Measurements from ENCODE around the gene MRPL2.

Gene MRPL2

DNA sequence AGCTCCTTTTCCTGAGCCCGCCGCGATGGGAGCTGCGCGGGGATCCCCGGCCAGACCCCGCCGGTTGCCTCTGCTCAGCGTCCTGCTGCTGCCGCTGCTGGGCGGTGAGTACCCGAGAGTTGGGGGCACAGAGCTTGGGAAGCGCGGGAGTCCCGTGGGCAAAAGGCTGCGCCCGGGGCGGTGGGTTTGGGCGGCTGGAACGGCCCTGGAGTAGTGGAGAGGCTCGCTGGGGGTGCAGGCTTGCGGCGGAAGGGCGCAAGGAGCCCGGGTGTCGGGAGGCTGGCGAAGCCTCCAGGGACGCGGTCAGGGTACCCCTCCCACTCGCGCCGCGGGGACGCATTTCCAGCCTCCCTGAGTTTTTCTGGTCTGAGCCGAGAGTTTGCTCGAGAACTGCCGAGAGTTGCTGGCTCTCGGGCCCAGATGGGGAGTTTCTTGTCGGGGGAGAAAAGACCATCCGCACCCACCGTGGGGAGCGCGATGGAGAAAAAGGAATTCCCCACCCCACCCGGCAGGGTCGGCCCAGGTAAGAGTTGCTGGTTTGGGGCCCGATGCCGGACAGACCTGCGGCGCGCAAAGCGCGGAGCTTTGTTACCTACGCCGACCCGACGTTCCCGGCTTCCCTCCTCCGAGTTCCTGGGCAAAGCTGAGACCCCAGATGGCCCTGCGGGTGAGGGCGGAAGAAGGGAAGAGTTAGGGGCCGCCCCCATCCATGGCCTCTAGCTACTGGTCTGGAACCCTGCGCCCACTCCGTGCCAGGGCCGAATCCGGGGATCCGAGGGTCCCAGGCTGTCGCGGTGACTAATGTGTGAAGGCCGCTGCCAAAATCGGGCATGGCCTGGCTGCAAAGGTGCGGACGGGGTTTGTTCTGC, 17.5 kb upstream of the MRPL2 start:
- Histone ChIP-seq H3K27ac (ENCODE audit: extremely low read depth, low read depth, low read length) (peak overlapping the region; percentile 87; the same call in 1 of the 2 replicates), H3K36me3 (ENCODE audit: control insufficient read depth in 2 of 2, insufficient read depth in 1 of 2, low read length in 2 of 2) (peaks cover 0 to 27% of the 10 kb centered on the region in 2 experiments; a peak in 2 of 3 replicates), H3K4me1 (ENCODE audit: control insufficient read depth, insufficient read depth, low read length) (peaks cover 14% of the 10 kb centered on the region), H3K4me3 (ENCODE audit: low read depth, low read length) (peak overlapping the region; percentile 88), H3K9me3 (ENCODE audit: control insufficient read depth, insufficient read depth, low read depth, low read length) (no peaks in the 10 kb centered on the region)
- CTCF ChIA-PET, result interaction anchor here (0.6 to 7.6 kb wide), 13 partner anchors 17 to 210 kb away, joined by 3 to 83 read pairs (median 3); partner anchors contain the start of genes KLC4 and MRPL2
- POLR2A ChIA-PET, result interaction anchor here (0.6 to 2.6 kb wide), 28 partner anchors 10 to 378 kb away, joined by 3 to 31 read pairs (median 4); partner anchors contain the start of genes BICRAL, CNPY3, CUL7 and KLC4
- TF ChIP-seq ZNF777 (tag by site-specific recombination; IDR thresholded peaks at IDR 0.05; ENCODE audit: borderline replicate concordance) (0 out of 2 replicates have a peak, but pooled peaks have one; percentile 14), SP2 (tag by site-specific recombination; IDR thresholded peaks at IDR 0.05) (peak; percentile 52), ZNF843 (tag by site-specific recombination; IDR thresholded peaks at IDR 0.05) (0 out of 2 replicates have a peak, but pooled peaks have one; percentile 36), ZNF585B (tag by site-specific recombination; IDR thresholded peaks at IDR 0.05) (no peak), ZFHX2 (tag by site-specific recombination; conservative IDR thresholded peaks at IDR 0.05) (peak; percentile 69), ZNF596 (tag by site-specific recombination; IDR thresholded peaks at IDR 0.05) (no peak), ZBTB48 (tag by site-specific recombination; IDR thresholded peaks at IDR 0.05) (peak; percentile 69), ZSCAN30 (tag by site-specific recombination; IDR thresholded peaks at IDR 0.05) (peak; percentile 10; the same call in 1 of the 2 replicates), BCL11A (tag by site-specific recombination; IDR thresholded peaks at IDR 0.05; ENCODE audit: low read depth) (no peak), IKZF3 (tag by site-specific recombination; IDR thresholded peaks at IDR 0.05) (0 out of 2 replicates have a peak, but pooled peaks have one; percentile 18), ZNF600 (tag by site-specific recombination; IDR thresholded peaks at IDR 0.05) (peak; percentile 83), ZBTB7A (tag by site-specific recombination; IDR thresholded peaks at IDR 0.05; ENCODE audit: low read depth) (peak; percentile 64), ZNF610 (tag by site-specific recombination; IDR thresholded peaks at IDR 0.05; ENCODE audit: borderline replicate concordance) (no peak), ZNF76 (tag by site-specific recombination; IDR thresholded peaks at IDR 0.05; ENCODE audit: borderline replicate concordance, low read depth) (peak; percentile 93), SP7 (tag by site-specific recombination; IDR thresholded peaks at IDR 0.05) (0 out of 2 replicates have a peak, but pooled peaks have one; percentile 24), ZNF501 (tag by site-specific recombination; IDR thresholded peaks at IDR 0.05) (peak; percentile 24; the same call in 1 of the 2 replicates), ZNF311 (tag by site-specific recombination; IDR thresholded peaks at IDR 0.05; ENCODE audit: borderline replicate concordance) (no peak), ZFP69B (tag by site-specific recombination; IDR thresholded peaks at IDR 0.05) (0 out of 2 replicates have a peak, but pooled peaks have one; percentile 24), ZXDB (tag by site-specific recombination; IDR thresholded peaks at IDR 0.05) (peak; percentile 21; the same call in 1 of the 2 replicates), ZNF214 (tag by site-specific recombination; IDR thresholded peaks at IDR 0.05; ENCODE audit: borderline replicate concordance) (no peak), KLF7 (tag by site-specific recombination; IDR thresholded peaks at IDR 0.05; ENCODE audit: borderline replicate concordance) (0 out of 2 replicates have a peak, but pooled peaks have one; percentile 56), ZBTB20 (tag by site-specific recombination; IDR thresholded peaks at IDR 0.05) (peak; percentile 88), GLIS1 (tag by site-specific recombination; IDR thresholded peaks at IDR 0.05) (peak; percentile 22; the same call in 1 of the 2 replicates), GLIS2 (tag by site-specific recombination; IDR thresholded peaks at IDR 0.05) (peak; percentile 79), SP3 (tag by site-specific recombination; IDR thresholded peaks at IDR 0.05) (peak; percentile 38)
- TF ChIP-seq, protein P1, sequence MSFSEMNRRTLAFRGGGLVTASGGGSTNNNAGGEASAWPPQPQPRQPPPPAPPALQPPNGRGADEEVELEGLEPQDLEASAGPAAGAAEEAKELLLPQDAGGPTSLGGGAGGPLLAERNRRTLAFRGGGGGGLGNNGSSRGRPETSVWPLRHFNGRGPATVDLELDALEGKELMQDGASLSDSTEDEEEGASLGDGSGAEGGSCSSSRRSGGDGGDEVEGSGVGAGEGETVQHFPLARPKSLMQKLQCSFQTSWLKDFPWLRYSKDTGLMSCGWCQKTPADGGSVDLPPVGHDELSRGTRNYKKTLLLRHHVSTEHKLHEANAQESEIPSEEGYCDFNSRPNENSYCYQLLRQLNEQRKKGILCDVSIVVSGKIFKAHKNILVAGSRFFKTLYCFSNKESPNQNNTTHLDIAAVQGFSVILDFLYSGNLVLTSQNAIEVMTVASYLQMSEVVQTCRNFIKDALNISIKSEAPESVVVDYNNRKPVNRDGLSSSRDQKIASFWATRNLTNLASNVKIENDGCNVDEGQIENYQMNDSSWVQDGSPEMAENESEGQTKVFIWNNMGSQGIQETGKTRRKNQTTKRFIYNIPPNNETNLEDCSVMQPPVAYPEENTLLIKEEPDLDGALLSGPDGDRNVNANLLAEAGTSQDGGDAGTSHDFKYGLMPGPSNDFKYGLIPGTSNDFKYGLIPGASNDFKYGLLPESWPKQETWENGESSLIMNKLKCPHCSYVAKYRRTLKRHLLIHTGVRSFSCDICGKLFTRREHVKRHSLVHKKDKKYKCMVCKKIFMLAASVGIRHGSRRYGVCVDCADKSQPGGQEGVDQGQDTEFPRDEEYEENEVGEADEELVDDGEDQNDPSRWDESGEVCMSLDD (tag by site-specific recombination; IDR thresholded peaks at IDR 0.05), result 0 out of 2 replicates have a peak, but pooled peaks have one; percentile 23
- TF ChIP-seq, protein P2, sequence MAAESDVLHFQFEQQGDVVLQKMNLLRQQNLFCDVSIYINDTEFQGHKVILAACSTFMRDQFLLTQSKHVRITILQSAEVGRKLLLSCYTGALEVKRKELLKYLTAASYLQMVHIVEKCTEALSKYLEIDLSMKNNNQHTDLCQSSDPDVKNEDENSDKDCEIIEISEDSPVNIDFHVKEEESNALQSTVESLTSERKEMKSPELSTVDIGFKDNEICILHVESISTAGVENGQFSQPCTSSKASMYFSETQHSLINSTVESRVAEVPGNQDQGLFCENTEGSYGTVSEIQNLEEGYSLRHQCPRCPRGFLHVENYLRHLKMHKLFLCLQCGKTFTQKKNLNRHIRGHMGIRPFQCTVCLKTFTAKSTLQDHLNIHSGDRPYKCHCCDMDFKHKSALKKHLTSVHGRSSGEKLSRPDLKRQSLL (tag by site-specific recombination; IDR thresholded peaks at IDR 0.05), result 0 out of 2 replicates have a peak, but pooled peaks have one; percentile 10
- TF ChIP-seq, protein P3, sequence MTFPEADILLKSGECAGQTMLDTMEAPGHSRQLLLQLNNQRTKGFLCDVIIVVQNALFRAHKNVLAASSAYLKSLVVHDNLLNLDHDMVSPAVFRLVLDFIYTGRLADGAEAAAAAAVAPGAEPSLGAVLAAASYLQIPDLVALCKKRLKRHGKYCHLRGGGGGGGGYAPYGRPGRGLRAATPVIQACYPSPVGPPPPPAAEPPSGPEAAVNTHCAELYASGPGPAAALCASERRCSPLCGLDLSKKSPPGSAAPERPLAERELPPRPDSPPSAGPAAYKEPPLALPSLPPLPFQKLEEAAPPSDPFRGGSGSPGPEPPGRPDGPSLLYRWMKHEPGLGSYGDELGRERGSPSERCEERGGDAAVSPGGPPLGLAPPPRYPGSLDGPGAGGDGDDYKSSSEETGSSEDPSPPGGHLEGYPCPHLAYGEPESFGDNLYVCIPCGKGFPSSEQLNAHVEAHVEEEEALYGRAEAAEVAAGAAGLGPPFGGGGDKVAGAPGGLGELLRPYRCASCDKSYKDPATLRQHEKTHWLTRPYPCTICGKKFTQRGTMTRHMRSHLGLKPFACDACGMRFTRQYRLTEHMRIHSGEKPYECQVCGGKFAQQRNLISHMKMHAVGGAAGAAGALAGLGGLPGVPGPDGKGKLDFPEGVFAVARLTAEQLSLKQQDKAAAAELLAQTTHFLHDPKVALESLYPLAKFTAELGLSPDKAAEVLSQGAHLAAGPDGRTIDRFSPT (tag by site-specific recombination; IDR thresholded peaks at IDR 0.05), result peak; percentile 83
- TF ChIP-seq, protein P4, sequence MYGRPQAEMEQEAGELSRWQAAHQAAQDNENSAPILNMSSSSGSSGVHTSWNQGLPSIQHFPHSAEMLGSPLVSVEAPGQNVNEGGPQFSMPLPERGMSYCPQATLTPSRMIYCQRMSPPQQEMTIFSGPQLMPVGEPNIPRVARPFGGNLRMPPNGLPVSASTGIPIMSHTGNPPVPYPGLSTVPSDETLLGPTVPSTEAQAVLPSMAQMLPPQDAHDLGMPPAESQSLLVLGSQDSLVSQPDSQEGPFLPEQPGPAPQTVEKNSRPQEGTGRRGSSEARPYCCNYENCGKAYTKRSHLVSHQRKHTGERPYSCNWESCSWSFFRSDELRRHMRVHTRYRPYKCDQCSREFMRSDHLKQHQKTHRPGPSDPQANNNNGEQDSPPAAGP (tag by site-specific recombination; IDR thresholded peaks at IDR 0.05), result 0 out of 2 replicates have a peak, but pooled peaks have one; percentile 14

Data from HEK293 (cell line).